GM18951 (cell line): ENCODE data around the gene AP3S1.

Experiments used
- POLR2A ChIP-seq: IDR thresholded peaks from 4 replicates; pipeline ENCODE4 v1.6.1; 2011; ENCODE audit warnings: mild to moderate bottlenecking; ENCODE audit not compliant: insufficient read length, insufficient read depth; ENCODE audit errors: extremely low read depth
- in situ Hi-C: fragments of 300-500 bp; cut with MboI; formaldehyde crosslinking; loops from one replicate; pipeline ENCODE4 v1.12.0; 2022; ENCODE audit warnings: low sequenced_read_pairs, mixed read lengths, inconsistent platforms; ENCODE audit not compliant: unreplicated experiment

The AP3S1 gene

GRCh38 chr5:115946655-115947054 lies 104.9 kb downstream of the AP3S1 start:
- in situ Hi-C loops: no loop called here
- TF ChIP-seq POLR2A: no peak

GRCh38 chr5:115947260-115947659 lies 105.5 kb downstream of the AP3S1 start:
- TF ChIP-seq POLR2A: no peak
- in situ Hi-C loops: no loop called here

- no peak for TF ChIP-seq POLR2A
- in situ Hi-C loops: no loop called here
Observed at GRCh38 chr5:115948091-115948534, 106.4 kb downstream of the AP3S1 start.

- TF ChIP-seq POLR2A: no peak
- in situ Hi-C loops: no loop called here
Observed at GRCh38 chr5:115949096-115949495, 107.4 kb downstream of the AP3S1 start.

GRCh38 chr5:115952588-115952987 lies 110.9 kb downstream of the AP3S1 start:
- in situ Hi-C loops: no loop called here
- TF ChIP-seq POLR2A: no peak

- no peak for TF ChIP-seq POLR2A
- in situ Hi-C loops: no loop called here
Observed at GRCh38 chr5:115954144-115954543, 112.4 kb downstream of the AP3S1 start.

GRCh38 chr5:115956957-115957356 lies 115.2 kb downstream of the AP3S1 start:
- no peak for TF ChIP-seq POLR2A
- in situ Hi-C loops: no loop called here

- TF ChIP-seq POLR2A: no peak
- in situ Hi-C loops: no loop called here
Observed at GRCh38 chr5:115961381-115962238, 119.9 kb downstream of the AP3S1 start.

- TF ChIP-seq POLR2A: no peak
- in situ Hi-C loops: no loop called here
Observed at GRCh38 chr5:115962239-115962564, 120.5 kb downstream of the AP3S1 start, which contains the start of gene LVRN. TSS of gene LVRN (plus strand) at chr5:115962475. CDS start at chr5:115962618, 143 bp downstream.

GRCh38 chr5:115962565-115963402 lies 121.0 kb downstream of the AP3S1 start:
- in situ Hi-C loops: no loop called here

GRCh38 chr5:115963566-115963965 lies 121.8 kb downstream of the AP3S1 start:
- in situ Hi-C loops: no loop called here
- TF ChIP-seq POLR2A: no peak

More at GRCh38 chr5:115962565-115963402, 121.0 kb downstream of the AP3S1 start:
- TF ChIP-seq POLR2A: no peak
